Transverse colon (tissue), 4 donors: ENCODE results near the gene GLI3. TPM values are rescaled to one million over a fixed set of nuclear protein-coding genes. Genes with fewer than 3 reads are reported as not detected.

Experiments
- DNase-seq: peaks from one replicate; pipeline ENCODE4 v3.0.0-alpha.2; 2019
- H3K27ac ChIP-seq, 4 donors: fragments of 200-600 bp; sonication (generic); 2 replicates each; pipeline ENCODE4 v1.5.1; 2016 to 2018; ENCODE audit warnings: inconsistent platforms in 4 of 4
- H3K27me3 ChIP-seq: fragments of 200-600 bp; sonication (generic); 2 replicates; pipeline ENCODE4 v1.5.1; 2017; ENCODE audit warnings: inconsistent platforms
- H3K36me3 ChIP-seq, 4 donors: fragments of 200-600 bp; sonication (generic); 2 replicates each; pipeline ENCODE4 v1.5.1; 2017 to 2019; ENCODE audit warnings: inconsistent platforms in 4 of 4
- H3K4me1 ChIP-seq, 4 donors: fragments of 200-600 bp; sonication (generic); 2 replicates each; pipeline ENCODE4 v1.5.1; 2017 to 2020; ENCODE audit warnings: inconsistent platforms in 4 of 4
- H3K4me3 ChIP-seq, 4 donors: fragments of 200-600 bp; sonication (generic); 1 replicate in 1 of 4; 2 replicates in 3 of 4; pipeline versions ENCODE4 v1.5.1 to v1.6.1; 2017 to 2019; ENCODE audit warnings: inconsistent platforms in 4 of 4
- H3K9me3 ChIP-seq, 2 donors: fragments of 200-600 bp; sonication (generic); 2 replicates each; pipeline ENCODE4 v1.5.1; 2017 to 2019; ENCODE audit warnings: inconsistent platforms in 2 of 2
- EP300 ChIP-seq: sonication (generic); formaldehyde crosslinking; IDR thresholded peaks from one replicate; pipeline ENCODE4 v1.6.1; 2017; ENCODE audit warnings: antibody characterized with exemption, low read depth
- POLR2A ChIP-seq: fragments of 450-650 bp; IDR thresholded peaks from one replicate; pipeline ENCODE4 v1.6.1; 2016; ENCODE audit warnings: antibody characterized with exemption, mild to moderate bottlenecking, moderate library complexity
- POLR2AphosphoS5 ChIP-seq, 3 donors: sonication (generic); formaldehyde crosslinking; IDR thresholded peaks; one replicate each; pipeline ENCODE4 v1.6.1; 2016; ENCODE audit warnings: antibody characterized with exemption in 3 of 3
- WGBS, 2 donors: methylation state at CpG; one replicate each; pipeline ENCODE4 v1.1.5; 2018; ENCODE audit warnings: low coverage in 1 of 2; 5-methylcytosine and 5-hydroxymethylcytosine counted together
- in situ Hi-C, 4 donors: fragments of 200-750 bp; cut with MboI; loops; one replicate each; pipeline versions ENCODE4 v1.15.0 to v1.15.1; 2017; ENCODE audit warnings: low sequenced_read_pairs in 3 of 4, low pct_ligation_motif_present in 1 of 4, low pct_unique_long_range_greater_than_20kb in 1 of 4
- intact Hi-C: fragments of 100-400 bp; cut with DNase I; formaldehyde crosslinking; loops from one replicate; pipeline ENCODE4 v1.15.1; 2023; ENCODE audit warnings: low total_unique reads
- total RNA-seq, 4 donors: library from RNA; depleted of rRNA; stranded (reverse); fragments of >200 nt; gene quantifications; one replicate each; pipeline ENCODE4 v1.1.0, GENCODE V29; 2016
- TF ChIP-seq, protein P1 (sequence below), 5 experiments: fragments of 200-600 bp in 3 of 5; fragments of 450-650 bp in 2 of 5; sonication (generic) in 3 of 5; IDR thresholded peaks; 1 replicate in 2 of 5; 2 replicates in 3 of 5; pipeline ENCODE4 v1.5.1; 2016 to 2017; ENCODE audit warnings: antibody characterized with exemption in 5 of 5, inconsistent platforms in 3 of 5, mild to moderate bottlenecking in 2 of 5, moderate library complexity in 1 of 5

The GLI3 gene
- total RNA-seq, 4 donors from 2014 or later = 3.7 to 41.1 (median 5.3) TPM

DNA sequence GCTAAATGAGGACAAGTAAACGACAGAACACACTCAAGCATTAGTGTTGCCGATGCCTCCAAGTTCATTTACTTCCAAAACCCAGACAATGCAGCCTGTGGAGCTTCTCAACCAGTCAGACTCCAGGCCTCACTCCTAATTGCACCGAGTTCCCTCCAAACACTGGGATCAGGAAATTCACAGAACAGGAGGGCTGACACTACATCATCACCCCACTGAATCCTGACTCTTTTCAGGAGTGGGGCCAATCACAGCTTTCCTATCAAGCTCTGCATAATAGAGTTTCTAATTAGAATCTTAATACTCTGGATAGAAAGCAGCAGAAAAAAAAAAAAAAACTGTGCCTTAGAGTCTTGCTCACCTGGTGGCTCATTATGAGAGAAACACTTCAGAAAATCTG, 103.7 kb downstream of the GLI3 start:
- no peak for DNase-seq
- in situ Hi-C loops = no loop called here
- Histone ChIP-seq H3K9me3 (no peaks in the 10 kb centered on the region), H3K27me3 (no peaks in the 10 kb centered on the region), H3K36me3 (no peaks in the 10 kb centered on the region), H3K27ac (no peak overlapping the region), H3K4me3 (no peak overlapping the region), H3K4me1 (peaks cover 0 to 5% (median 0%) of the 10 kb centered on the region in 4 donors)
- TF ChIP-seq POLR2AphosphoS5 (IDR thresholded peaks at IDR 0.05) (no peak), POLR2A (no peak), EP300 (no peak)
- TF ChIP-seq, protein P1, sequence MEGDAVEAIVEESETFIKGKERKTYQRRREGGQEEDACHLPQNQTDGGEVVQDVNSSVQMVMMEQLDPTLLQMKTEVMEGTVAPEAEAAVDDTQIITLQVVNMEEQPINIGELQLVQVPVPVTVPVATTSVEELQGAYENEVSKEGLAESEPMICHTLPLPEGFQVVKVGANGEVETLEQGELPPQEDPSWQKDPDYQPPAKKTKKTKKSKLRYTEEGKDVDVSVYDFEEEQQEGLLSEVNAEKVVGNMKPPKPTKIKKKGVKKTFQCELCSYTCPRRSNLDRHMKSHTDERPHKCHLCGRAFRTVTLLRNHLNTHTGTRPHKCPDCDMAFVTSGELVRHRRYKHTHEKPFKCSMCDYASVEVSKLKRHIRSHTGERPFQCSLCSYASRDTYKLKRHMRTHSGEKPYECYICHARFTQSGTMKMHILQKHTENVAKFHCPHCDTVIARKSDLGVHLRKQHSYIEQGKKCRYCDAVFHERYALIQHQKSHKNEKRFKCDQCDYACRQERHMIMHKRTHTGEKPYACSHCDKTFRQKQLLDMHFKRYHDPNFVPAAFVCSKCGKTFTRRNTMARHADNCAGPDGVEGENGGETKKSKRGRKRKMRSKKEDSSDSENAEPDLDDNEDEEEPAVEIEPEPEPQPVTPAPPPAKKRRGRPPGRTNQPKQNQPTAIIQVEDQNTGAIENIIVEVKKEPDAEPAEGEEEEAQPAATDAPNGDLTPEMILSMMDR (IDR thresholded peaks at IDR 0.05) = no peak
- 24 to 57% methylated on average over 2 to 3 of the region's 3 CpGs for WGBS, 2 donors
- intact Hi-C loops = no loop called here

DNA sequence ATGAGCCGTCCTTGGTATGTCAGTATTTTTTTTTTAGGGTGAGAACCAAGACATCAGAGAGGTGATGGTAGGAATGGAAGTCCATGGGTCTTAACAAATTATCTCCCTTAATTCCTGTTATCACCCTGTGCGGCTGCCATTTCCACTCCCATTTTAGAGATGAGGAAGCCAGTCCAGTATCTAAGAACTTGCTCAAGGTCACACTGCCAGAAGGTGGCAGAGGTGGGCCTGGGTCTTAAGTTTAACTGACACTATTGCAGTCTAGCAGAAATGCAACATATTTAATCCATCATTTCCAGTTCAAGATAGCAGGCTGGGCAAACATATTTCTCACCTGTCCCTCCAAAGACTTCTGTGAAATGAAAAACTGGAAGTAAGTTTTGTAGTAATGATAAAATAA, 108.3 kb downstream of the GLI3 start:
- in situ Hi-C loops = no loop called here
- WGBS, 2 donors = 81 to 83% methylated on average over 2 of the region's 2 CpGs

DNA sequence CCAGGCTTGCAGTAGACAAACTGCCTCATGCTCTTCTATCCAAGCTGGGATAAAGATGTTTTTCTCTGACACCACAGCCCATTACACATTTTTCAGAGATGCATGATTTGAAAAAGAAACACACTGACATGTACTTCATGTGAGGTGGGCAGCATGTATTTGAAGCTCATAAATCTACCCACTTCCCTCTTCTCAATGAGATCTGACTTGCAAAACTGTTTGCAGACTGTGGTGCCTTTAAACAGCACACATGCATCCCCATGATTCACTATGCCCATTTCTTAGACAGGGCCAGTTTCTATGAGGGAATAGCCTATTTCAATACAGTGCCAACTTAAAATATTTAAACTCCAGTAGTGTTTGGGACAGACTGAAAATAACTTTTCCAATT, 109.8 kb downstream of the GLI3 start:
- H3K36me3 ChIP-seq = no peaks in the 10 kb centered on the region
- no peaks in the 10 kb centered on the region for H3K27me3 ChIP-seq
- no peak overlapping the region for H3K27ac ChIP-seq
- TF ChIP-seq POLR2AphosphoS5 (IDR thresholded peaks at IDR 0.05) (no peak), POLR2A (no peak), EP300 (no peak)
- TF ChIP-seq, protein P1 (IDR thresholded peaks at IDR 0.05) = no peak
- no peaks in the 10 kb centered on the region for H3K9me3 ChIP-seq
- no peak overlapping the region for H3K4me3 ChIP-seq
- DNase-seq = no peak
- intact Hi-C loops = no loop called here
- in situ Hi-C loops = no loop called here
- H3K4me1 ChIP-seq = no peaks in the 10 kb centered on the region

More for the DNA sequence above, 108.3 kb downstream of the GLI3 start:
- intact Hi-C loops = no loop called here
- H3K4me1 ChIP-seq = no peaks in the 10 kb centered on the region
- TF ChIP-seq EP300 (no peak), POLR2AphosphoS5 (IDR thresholded peaks at IDR 0.05) (no peak), POLR2A (no peak)
- TF ChIP-seq, protein P1 (IDR thresholded peaks at IDR 0.05) = no peak
- no peak overlapping the region for H3K27ac ChIP-seq
- DNase-seq = no peak
- no peaks in the 10 kb centered on the region for H3K9me3 ChIP-seq
- H3K27me3 ChIP-seq = no peaks in the 10 kb centered on the region
- no peak overlapping the region for H3K4me3 ChIP-seq
- no peaks in the 10 kb centered on the region for H3K36me3 ChIP-seq

DNA sequence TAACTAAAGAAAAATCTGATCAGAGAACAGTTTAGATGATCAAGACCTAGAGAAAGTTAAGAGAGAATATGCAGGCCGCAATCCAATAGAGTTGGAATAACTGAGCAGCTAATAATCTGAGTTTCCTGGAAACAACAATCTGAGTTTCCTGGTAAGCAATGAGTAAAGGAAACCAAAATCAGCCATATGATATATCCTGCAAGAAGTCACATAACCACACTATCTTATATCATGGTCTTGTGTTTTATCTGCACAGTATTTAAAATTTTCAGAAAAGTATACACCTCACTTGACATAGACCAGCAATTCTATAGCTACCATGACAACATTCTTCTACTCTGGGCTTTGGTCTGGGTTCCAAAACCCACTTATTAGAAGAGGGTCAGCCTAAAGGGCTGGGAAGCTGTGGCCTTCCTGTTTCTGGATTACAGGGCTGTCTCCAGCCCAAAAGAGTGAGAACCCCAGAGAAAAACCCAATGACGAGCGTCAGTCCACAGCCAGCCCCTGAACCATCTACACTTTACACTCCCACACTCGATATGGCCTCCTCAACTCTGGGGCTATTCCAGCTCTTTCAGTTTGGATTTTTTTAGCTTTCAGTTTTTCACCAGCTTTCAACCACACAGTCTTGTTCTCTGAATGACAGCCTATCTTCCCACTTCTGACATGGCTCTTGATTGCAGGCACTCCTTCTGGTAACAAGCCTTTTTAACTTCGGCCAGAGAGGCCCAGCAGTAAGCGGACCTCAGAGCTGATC, 110.4 kb downstream of the GLI3 start:
- Histone ChIP-seq H3K4me3 (no peak overlapping the region), H3K4me1 (no peaks in the 10 kb centered on the region), H3K36me3 (no peaks in the 10 kb centered on the region), H3K27ac (no peak overlapping the region), H3K9me3 (no peaks in the 10 kb centered on the region), H3K27me3 (no peaks in the 10 kb centered on the region)
- intact Hi-C loops (no loop called here), in situ Hi-C loops (no loop called here)
- no peak for DNase-seq
- 76 to 88% methylated on average over 5 to 6 of the region's 6 CpGs for WGBS, 2 donors
- TF ChIP-seq POLR2A = no peak
- TF ChIP-seq, protein P1 (IDR thresholded peaks at IDR 0.05) = no peak
- no peak for TF ChIP-seq POLR2AphosphoS5 (IDR thresholded peaks at IDR 0.05)
- TF ChIP-seq EP300 = no peak
